Stimulated activated CD8-positive, alpha-beta memory T cell treated with anti-CD3 and anti-CD28 coated beads, Interleukin-4, amount 100 ng/mL, for 48 hours (primary cell): ENCODE results near the gene TSPAN32.

ENCODE experiments used
- DNase-seq: peaks from one replicate; pipeline ENCODE4 v3.0.0-alpha.2; 2020

Gene TSPAN32

GRCh38 chr11:2290351-2290841, 11.4 kb upstream of the TSPAN32 start:
- DNase-seq, result no peak

- DNase-seq, result peak; percentile 16
Measured at GRCh38 chr11:2293531-2293971, 8.3 kb upstream of the TSPAN32 start.

GRCh38 chr11:2293984-2294925, 7.6 kb upstream of the TSPAN32 start:
- DNase-seq, result peak; percentile 22

GRCh38 chr11:2294926-2295290, 6.9 kb upstream of the TSPAN32 start:
- peak; percentile 19 for DNase-seq

- peak; percentile 18 for DNase-seq
Measured at GRCh38 chr11:2295971-2296912, 5.6 kb upstream of the TSPAN32 start.

GRCh38 chr11:2296913-2297622, 4.7 kb upstream of the TSPAN32 start:
- peak; percentile 19 for DNase-seq

GRCh38 chr11:2297623-2298030, 4.2 kb upstream of the TSPAN32 start:
- no peak for DNase-seq

- peak; percentile 19 for DNase-seq
Measured at GRCh38 chr11:2298131-2298794, 3.5 kb upstream of the TSPAN32 start.

GRCh38 chr11:2298795-2299761, 2.7 kb upstream of the TSPAN32 start:
- peak; percentile 54 for DNase-seq

- no peak for DNase-seq
Measured at GRCh38 chr11:2299773-2300172, 2.0 kb upstream of the TSPAN32 start.

GRCh38 chr11:2300290-2300935, 1.4 kb upstream of the TSPAN32 start:
- DNase-seq, result no peak

- no peak for DNase-seq
Measured at GRCh38 chr11:2300936-2301630, 730 bp upstream of the TSPAN32 start.

- peak; percentile 57 for DNase-seq
Measured at GRCh38 chr11:2302306-2302895, 588 bp downstream of the TSPAN32 start.

GRCh38 chr11:2302896-2303626, 1.2 kb downstream of the TSPAN32 start:
- no peak for DNase-seq

GRCh38 chr11:2303627-2304505, 2.1 kb downstream of the TSPAN32 start:
- DNase-seq, result no peak

- no peak for DNase-seq
Measured at GRCh38 chr11:2304506-2305139, 2.8 kb downstream of the TSPAN32 start.
